Myocyte (in vitro differentiated cells): Measurements from ENCODE around the gene CERT1. TPM values are rescaled to one million over a fixed set of nuclear protein-coding genes. Genes with fewer than 3 reads are reported as not detected.
A peak's percentile ranks its signal among the peaks of the same experiment; 100 is the strongest.

Experiments
- DNase-seq: peaks from one replicate; pipeline ENCODE4 v3.0.0-alpha.2; 2012; ENCODE audit warnings: low read depth
- total RNA-seq: library from RNA; depleted of rRNA; stranded (reverse); fragments of >200 nt; gene quantifications from 2 replicates; pipeline ENCODE4 v1.2.3, GENCODE V29; 2014

Gene CERT1
- total RNA-seq, 1 donor from 2014 or later, result 30.1 TPM

DNA sequence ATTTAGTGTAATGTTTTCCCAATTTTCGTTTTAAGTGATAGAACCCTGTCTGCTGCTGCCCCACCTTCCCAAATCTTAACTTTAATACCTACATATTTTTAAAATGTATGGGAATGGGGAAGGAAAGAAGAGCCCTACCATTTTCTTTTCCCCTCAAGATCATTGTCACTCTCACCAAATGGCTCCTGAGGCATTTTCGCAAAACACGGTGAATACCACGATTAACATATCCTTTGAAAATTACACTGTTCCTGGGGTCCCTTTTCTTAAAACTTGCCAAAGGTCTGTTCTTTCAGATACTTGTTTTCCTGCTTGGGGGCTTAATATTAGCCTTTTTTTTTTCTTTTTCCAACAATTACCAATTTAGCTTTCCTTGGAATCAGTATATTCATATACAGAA, 36.1 kb downstream of the CERT1 start:
- DNase-seq, result no peak

- DNase-seq, result no peak
These were observed 38.0 kb downstream of the CERT1 start for GRCh38 chr5:75473463-75473862.

DNA sequence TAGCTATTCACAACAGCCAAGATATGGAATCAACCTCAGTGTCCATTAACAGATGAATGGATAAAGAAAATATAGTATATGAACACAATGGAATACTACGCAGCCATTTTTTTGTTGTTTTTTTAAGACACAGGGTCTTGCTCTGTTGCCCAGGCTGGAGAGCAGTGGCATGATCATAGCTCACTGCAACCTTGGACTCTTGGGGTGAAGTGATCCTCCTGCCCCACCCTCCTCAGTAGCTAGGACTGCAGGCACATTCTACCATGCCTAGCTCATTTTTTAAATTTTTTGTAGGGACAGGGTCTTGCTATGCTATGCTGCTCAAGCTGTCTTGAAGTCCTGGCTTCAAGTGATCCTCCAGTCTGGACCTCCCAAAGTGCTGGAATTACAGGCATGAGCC, 38.5 kb downstream of the CERT1 start:
- no peak for DNase-seq

DNA sequence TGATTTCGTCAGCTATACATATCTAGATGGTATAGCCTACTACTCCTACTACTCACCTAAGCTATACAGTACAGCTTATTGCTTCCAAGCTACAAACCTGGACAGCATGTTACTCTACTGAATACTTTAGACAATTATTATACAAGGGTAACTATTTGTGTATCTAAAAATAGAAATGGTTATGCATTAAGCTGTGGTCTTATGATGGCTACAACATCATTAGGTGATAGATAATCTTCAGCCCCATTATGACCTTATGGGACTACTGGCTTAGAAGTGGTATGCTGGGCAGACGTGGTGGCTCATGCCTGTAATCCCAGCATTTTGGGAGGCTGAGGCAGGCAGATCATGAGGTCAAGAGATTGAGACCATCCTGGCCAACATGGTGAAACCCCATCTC, 40.2 kb downstream of the CERT1 start:
- no peak for DNase-seq

DNA sequence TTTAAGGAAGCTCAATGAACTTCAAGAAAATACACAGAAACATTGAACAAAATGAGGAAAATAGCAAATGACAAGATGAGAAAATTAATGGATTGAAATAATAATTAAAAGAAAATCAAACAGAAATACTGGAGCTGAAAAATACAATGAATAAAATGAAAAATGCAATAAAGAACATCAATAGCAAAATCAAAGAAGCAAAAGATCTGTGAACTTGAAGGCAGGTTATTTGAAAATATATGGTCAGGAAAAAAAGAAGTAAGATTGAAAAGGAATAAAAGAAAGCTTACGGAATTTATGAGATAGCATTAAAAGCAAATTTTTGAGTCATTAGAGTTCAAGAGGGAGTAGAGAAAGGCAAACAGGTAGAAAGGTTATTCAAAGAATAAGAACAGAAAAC, 42.4 kb downstream of the CERT1 start:
- DNase-seq, result no peak

DNA sequence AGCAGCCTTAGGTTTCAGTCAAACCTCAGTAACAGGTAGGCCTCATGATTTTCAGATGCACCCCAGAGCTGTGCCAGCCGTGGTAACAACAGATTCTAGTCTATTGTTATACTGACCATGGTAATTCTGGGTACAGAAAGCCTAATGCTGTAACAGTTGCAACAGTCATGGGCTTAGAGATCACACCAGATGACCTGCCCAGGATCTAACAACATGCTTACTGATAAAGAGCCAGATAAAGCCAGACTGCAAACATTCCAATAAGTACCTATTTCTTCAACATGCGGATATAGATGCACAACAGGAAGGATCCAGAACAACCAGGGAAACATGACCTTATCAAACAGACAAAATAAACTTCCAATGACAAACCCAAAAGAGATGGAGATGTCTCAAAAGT, 42.8 kb downstream of the CERT1 start:
- no peak for DNase-seq

DNA sequence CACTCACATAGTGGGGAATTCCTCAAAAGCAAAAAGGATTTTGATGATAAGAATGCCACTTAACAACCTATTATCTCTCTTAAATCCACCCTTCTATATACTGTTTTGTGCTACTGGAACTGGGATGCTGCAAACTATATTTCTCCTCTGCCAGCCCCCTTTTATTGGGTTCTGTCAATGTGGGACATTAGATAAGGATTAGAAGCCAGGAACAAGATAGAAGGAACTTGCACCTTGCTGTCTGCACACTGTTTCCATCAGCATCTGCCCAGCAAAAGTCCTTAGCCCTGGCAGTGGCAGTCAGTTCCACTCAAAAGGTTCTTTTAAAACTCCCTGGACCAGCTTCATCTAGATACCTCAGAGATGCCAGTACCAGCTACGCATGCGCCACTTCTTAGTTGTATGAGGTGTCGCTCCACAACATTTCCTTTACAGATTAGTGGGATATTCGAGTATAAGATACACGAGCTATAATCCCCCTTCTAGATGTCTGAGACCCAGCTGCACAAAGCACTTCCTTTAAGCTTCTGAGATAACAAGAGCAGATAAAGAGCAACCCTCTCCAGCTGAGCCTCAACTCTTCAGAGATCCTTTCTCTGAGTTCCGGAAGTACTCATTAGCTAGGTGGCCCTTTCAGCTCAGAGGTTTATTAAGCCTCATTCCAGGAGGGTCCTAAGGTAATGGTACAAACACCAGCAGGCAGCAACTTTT, 45.3 kb downstream of the CERT1 start:
- DNase-seq, result no peak

DNA sequence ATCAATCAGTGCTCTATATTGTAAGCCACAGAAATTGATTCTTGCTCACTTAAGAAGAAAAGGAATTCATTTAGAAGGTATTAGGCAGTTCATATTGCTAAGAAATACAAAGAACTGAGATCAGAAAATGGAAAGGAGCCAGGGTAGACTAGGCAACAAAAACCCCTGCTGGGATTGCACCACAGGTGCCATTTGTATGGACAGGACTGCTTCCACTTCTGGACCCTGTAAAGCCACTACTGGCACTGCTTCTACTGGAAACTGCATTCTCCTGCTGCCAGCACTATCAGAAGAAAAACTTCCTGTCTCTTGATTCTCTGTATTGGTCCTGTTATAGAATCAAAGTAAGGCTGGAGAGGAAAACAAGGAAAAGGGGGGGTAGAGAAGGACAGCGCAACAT, 45.9 kb downstream of the CERT1 start:
- peak; percentile 50 for DNase-seq

GRCh38 chr5:75463726-75464125, 47.7 kb downstream of the CERT1 start:
- DNase-seq, result no peak

DNA sequence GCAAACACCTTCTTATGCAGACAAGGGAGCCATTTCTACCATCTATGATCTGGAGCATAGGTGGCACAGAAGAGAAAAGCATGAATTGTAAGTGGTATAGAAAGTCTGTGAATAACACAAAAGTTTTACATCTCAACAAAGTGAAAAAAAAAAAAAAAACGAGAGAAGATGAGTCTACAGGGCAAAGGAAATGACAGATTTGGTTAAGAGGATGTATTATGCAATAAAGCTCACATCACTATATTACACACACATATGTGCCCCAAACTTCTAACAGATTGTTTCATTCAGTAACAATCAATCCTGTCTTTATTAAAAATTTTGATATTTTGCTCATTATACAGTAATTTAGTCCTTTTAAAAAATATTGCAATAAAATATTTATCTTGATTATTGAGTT, 49.8 kb downstream of the CERT1 start:
- no peak for DNase-seq

GRCh38 chr5:75460942-75461610, 50.4 kb downstream of the CERT1 start:
- no peak for DNase-seq

GRCh38 chr5:75460532-75460931, 50.9 kb downstream of the CERT1 start:
- DNase-seq, result no peak

- no peak for DNase-seq
These were observed 53.7 kb downstream of the CERT1 start for GRCh38 chr5:75457691-75458090.

- no peak for DNase-seq
These were observed 54.3 kb downstream of the CERT1 start for GRCh38 chr5:75457161-75457560.

DNA sequence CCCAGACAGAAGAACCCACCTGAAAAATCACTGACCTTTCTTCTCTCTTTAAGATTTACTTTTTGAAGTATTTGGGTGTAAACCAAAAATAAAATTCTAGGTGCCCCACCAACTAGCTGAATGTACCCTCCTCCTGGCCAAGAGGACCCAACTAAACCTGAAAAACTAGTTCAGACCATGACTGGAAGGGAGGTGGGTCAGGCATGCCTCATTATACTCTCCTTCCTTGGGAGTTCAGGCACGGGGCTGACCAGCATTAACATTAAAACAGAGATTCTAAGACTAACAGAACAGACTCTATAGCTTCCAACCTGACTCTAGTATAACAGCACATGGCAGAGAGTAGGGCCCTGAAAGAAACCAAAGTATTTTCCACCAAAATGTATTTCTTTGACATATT, 61.4 kb downstream of the CERT1 start:
- DNase-seq, result no peak

- DNase-seq, result no peak
These were observed 65.4 kb downstream of the CERT1 start for GRCh38 chr5:75446068-75446467.

DNA sequence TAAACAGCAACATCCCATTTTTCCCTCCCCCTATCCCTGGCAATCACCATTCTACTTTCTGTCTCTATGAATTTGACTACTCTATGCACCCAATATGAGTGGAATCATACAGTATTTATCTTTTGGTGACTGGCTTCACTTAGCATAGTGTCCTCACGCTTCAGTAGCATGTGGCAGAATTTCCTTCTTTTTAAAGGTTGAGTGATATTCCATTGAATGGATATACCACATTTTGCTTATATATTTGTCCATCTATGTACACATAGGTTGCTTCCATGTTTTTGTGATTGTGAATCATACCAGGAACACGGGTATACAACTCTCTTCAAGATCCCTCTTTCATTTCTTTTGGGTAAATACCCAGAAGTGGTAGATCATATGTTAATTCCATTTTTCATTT, 69.9 kb downstream of the CERT1 start:
- no peak for DNase-seq

DNA sequence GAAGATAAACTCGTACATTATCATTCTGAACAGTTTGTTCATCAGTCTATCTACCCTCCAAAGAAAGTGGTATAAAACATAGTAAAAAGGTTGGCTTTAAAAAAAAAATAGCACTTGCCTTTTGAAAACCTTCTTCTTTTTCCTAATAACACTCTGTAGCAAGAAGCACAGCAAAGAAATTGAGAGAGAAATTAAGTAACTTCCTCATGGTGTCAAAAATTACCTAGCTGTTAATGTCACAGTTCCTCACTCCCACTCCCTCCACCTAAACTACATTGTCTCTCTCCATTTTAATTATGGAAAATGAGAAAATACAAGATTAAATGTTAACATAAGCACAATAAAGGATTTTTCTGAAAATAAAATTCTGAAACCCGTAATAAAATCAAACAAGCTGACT, 72.2 kb downstream of the CERT1 start:
- DNase-seq, result no peak

- DNase-seq, result no peak
These were observed 72.7 kb downstream of the CERT1 start for GRCh38 chr5:75438722-75439121.

- DNase-seq, result peak; percentile 11
These were observed 76.3 kb downstream of the CERT1 start for GRCh38 chr5:75435096-75435495.

DNA sequence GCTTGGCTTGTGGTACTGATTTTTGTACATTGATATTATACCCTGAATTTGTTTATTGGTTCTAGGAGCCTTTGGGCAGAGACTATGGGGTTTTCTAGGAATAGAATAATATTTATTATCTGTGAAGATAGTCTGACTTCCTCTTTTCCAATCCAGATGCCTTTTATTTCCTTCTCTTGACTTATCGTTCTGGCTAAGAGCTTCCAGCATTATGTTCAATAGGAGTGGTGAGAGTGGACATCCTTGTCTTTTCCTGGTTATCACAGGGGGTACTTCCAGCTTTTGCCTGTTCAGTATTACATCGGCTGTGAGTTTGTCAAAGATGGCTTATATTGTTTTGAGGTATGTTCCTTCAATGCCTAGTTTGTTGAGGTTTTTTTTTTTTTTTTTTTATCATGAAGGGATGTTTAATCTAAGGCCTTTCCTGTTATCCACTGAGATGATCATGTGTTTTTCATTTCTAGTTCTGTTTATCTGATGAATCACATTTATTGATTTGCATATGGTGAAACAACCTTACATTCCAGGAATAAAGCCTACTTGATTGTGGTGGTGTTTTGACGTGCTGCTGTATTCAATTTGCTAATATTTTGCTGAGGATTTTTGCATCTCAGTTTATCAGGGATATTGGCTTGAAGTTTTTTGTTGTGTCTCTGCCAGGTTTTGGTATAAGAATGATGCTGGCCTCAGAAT, 77.5 kb downstream of the CERT1 start:
- DNase-seq, result no peak

DNA sequence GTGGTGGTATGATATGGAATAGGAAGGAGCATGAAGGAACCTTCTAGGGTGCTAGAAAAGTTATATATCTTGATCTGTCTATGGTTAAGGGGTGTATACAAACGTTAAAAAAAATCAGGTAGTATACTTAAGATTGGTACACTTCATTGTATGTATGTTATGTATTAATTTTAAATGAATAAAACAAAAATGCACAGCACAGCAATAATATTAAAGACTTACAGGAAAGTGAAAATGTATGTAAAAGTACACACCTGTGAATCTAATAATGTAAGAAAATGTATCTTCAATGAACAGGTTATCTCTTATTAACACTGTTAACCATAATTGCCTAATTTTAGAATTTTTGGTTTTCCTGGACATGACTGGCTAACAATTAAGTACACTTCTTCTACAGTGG, 97.2 kb downstream of the CERT1 start:
- no peak for DNase-seq
